CD4-positive, alpha-beta T cell (primary cell): ENCODE measurements around the gene KIF5A. TPM values are rescaled to one million over a fixed set of nuclear protein-coding genes. Genes with fewer than 3 reads are reported as not detected.
A peak's percentile ranks its signal among the peaks of the same experiment; 100 is the strongest.
"Not testable (repeated sequence)": the region's sequence is repeated elsewhere in the genome, so short reads cannot be mapped to it uniquely, and the experiment has no call there.

Experiments used
- ATAC-seq: fragments of 200-7000 bp; cut with Tn5 transposase; one replicate; pipeline ENCODE4 v1.10.0; 2022; ENCODE audit warnings: mild to moderate bottlenecking; ENCODE audit not compliant: poor library complexity
- CTCF ChIA-PET: fragments of 350-600 bp; sonication (Branson Sonifier 250); formaldehyde crosslinking; loops from one replicate; lab custom pipeline; 2021; ENCODE audit warnings: antibody characterized with exemption, inconsistent platforms; lab: Charles Lee
- POLR2A ChIA-PET: fragments of 350-600 bp; sonication (Branson Sonifier 250); formaldehyde crosslinking; loops from one replicate; lab custom pipeline; 2021; ENCODE audit warnings: antibody characterized with exemption, inconsistent platforms; lab: Charles Lee
- DNase-seq, 14 experiments: peaks; one replicate each; pipeline ENCODE4 v3.0.0-alpha.2; 2013 to 2020; ENCODE audit warnings: mixed read lengths in 2 of 14
- H3K27ac ChIP-seq, 2 donors: one replicate each; pipeline versions ENCODE4 v1.5.1 to v1.7.0; 2013; ENCODE audit warnings: low read length in 2 of 2, low read depth in 1 of 2, mild to moderate bottlenecking in 1 of 2
- H3K27me3 ChIP-seq, 2 experiments: 1 replicate in 1 of 2; 2 replicates in 1 of 2; pipeline versions ENCODE4 v1.6.1 to v1.7.0; 2013; ENCODE audit warnings: low read length in 2 of 2, control low read depth in 1 of 2, mild to moderate bottlenecking in 1 of 2, moderate library complexity in 1 of 2; ENCODE audit not compliant: insufficient read depth in 2 of 2, control insufficient read depth in 1 of 2
- H3K36me3 ChIP-seq: one replicate; pipeline ENCODE4 v1.6.1; 2013; ENCODE audit warnings: low read length, control low read depth; ENCODE audit not compliant: insufficient read depth
- H3K4me1 ChIP-seq: one replicate; pipeline ENCODE4 v1.6.1; 2013; ENCODE audit warnings: low read length, control low read depth; ENCODE audit not compliant: insufficient read depth
- H3K4me3 ChIP-seq: one replicate; pipeline ENCODE4 v1.5.1; 2013; ENCODE audit warnings: mild to moderate bottlenecking, low read length, moderate library complexity
- H3K9me3 ChIP-seq, 2 experiments: 1 replicate in 1 of 2; 2 replicates in 1 of 2; pipeline versions ENCODE4 v1.6.1 to v1.7.0; 2013; ENCODE audit warnings: low read length in 2 of 2, mild to moderate bottlenecking in 2 of 2, control low read depth in 1 of 2, moderate library complexity in 1 of 2; ENCODE audit not compliant: control insufficient read depth in 1 of 2, insufficient read depth in 1 of 2
- H3K27ac Mint-ChIP-seq: one replicate; pipeline ENCODE4 v1.8.0; 2020; ENCODE audit warnings: mixed read lengths
- H3K27me3 Mint-ChIP-seq: one replicate; pipeline ENCODE4 v1.8.0; 2021; ENCODE audit warnings: mixed read lengths
- H3K36me3 Mint-ChIP-seq: one replicate; pipeline ENCODE4 v1.8.0; 2021; ENCODE audit warnings: low read depth, mixed read lengths
- H3K4me1 Mint-ChIP-seq: one replicate; pipeline ENCODE4 v1.8.0; 2021; ENCODE audit warnings: low read depth, mixed read lengths
- H3K4me3 Mint-ChIP-seq: one replicate; pipeline ENCODE4 v1.8.0; 2020; ENCODE audit warnings: mild to moderate bottlenecking, mixed read lengths
- H3K9me3 Mint-ChIP-seq: one replicate; pipeline ENCODE4 v1.8.0; 2020; ENCODE audit warnings: mixed read lengths
- intact Hi-C, 2 experiments: fragments of 100-400 bp; cut with DNase I in 1 of 2; cut with micrococcal nuclease in 1 of 2; formaldehyde crosslinking; loops; one replicate each; pipeline versions ENCODE4 v1.15.1 to v1.9.0; 2023 to 2025; cut with DNase I, micrococcal nuclease
- total RNA-seq, 174 experiments: library from RNA in 2 of 174; stranded (reverse) in 2 of 174; gene quantifications; one replicate each; pipeline ENCODE4 v1.2.3 and lab custom pipeline; 2021 to 2026
- TF ChIP-seq, protein P1 (sequence below): fragments of 200-600 bp; IDR thresholded peaks from one replicate; pipeline ENCODE4 v1.8.0; 2022; ENCODE audit warnings: antibody characterized with exemption, mild to moderate bottlenecking

The KIF5A gene
- total RNA-seq, 2 experiments from 2014 or later = 0.39 to 0.47 TPM

DNA sequence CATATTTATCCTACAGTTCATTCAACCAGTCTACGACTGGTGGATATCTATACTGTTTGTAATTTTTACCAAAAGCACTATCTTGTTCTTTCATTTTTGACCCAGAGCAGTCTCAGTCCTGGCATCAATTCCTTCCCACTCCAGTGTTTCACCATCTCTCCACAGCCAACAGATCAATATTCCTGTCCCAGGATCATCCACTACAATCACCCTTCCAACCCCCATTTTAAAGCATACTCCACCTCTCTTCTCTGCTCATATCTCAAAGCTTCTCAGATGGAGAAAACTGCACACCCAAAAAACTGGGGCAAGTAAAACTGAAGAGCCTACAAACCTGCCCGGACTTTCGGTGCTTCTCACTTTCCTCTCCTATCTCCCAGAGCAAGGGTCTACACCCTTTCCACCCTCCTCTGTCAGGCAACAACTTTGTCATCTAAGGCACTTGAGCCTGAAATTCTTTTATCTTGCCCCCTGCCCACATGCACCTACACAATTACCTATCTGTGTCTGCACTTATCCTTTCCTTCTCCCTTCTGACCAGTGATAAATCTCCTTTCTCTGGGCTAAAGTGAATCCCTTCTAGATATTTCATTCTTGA is 37.1 kb downstream of the KIF5A start:
- Mint-ChIP-seq H3K9me3 (no peaks in the 10 kb centered on the region), H3K36me3 (peaks cover 3% of the 10 kb centered on the region), H3K27ac (no peak overlapping the region), H3K27me3 (peaks cover 15% of the 10 kb centered on the region), H3K4me1 (peaks cover 16% of the 10 kb centered on the region), H3K4me3 (no peak overlapping the region)
- Histone ChIP-seq H3K4me3 (no peak overlapping the region), H3K36me3 (no peaks in the 10 kb centered on the region), H3K27ac (no peak overlapping the region), H3K4me1 (peaks cover 26% of the 10 kb centered on the region), H3K9me3 (no peaks in the 10 kb centered on the region), H3K27me3 (peaks cover 0 to 10% of the 10 kb centered on the region in 2 experiments)
- ATAC-seq (no peak), DNase-seq (no peak)
- CTCF ChIA-PET = interaction anchor here (1.4 kb wide), 1 partner anchor 41 kb away, joined by 4 read pairs; no protein-coding TSS in a partner anchor
- intact Hi-C loops = no loop called here
- POLR2A ChIA-PET = no interaction called here
- TF ChIP-seq, protein P1, sequence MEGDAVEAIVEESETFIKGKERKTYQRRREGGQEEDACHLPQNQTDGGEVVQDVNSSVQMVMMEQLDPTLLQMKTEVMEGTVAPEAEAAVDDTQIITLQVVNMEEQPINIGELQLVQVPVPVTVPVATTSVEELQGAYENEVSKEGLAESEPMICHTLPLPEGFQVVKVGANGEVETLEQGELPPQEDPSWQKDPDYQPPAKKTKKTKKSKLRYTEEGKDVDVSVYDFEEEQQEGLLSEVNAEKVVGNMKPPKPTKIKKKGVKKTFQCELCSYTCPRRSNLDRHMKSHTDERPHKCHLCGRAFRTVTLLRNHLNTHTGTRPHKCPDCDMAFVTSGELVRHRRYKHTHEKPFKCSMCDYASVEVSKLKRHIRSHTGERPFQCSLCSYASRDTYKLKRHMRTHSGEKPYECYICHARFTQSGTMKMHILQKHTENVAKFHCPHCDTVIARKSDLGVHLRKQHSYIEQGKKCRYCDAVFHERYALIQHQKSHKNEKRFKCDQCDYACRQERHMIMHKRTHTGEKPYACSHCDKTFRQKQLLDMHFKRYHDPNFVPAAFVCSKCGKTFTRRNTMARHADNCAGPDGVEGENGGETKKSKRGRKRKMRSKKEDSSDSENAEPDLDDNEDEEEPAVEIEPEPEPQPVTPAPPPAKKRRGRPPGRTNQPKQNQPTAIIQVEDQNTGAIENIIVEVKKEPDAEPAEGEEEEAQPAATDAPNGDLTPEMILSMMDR = no peak

DNA sequence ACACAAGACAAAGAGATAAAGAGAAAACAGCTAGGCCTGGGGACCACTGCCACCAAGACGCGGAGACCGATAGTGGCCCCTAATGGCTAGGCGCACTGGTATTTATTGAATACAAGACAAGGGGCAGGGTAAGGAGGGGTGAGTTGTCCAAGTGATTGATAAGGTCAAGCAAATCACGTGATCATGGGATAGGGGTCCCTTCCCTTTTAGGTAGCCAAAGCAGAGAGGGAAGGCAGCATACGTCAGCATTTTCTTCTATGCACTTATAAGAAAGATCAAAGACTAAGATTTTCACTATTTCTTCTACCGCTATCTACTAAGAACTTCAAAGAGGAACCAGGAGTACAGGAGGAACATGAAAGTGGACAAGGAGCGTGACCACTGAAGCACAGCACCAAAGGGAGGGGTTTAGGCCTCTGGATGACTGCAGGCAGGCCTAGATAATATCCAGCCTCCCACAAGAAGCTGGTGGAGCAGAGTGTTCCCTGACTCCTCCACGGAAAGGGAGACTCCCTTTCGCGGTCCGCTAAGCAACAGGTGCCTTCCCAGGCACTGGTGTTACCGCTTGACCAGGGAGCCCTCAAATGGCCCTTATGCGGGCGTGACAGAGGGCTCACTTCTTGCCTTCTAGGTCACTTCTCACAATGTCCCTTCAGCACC is 39.2 kb downstream of the KIF5A start:
- H3K27me3 Mint-ChIP-seq, ATAC-seq, H3K27ac Mint-ChIP-seq, H3K4me3 ChIP-seq, H3K9me3 Mint-ChIP-seq, POLR2A ChIA-PET, H3K9me3 ChIP-seq, CTCF ChIA-PET, H3K4me3 Mint-ChIP-seq, DNase-seq, H3K27ac ChIP-seq, intact Hi-C loops, H3K27me3 ChIP-seq: not testable (repeated sequence)
- Mint-ChIP-seq H3K4me1 (peaks cover 37% of the 10 kb centered on the region), H3K36me3 (peaks cover 23% of the 10 kb centered on the region)
- Histone ChIP-seq H3K36me3 (peaks cover 11% of the 10 kb centered on the region), H3K4me1 (peaks cover 30% of the 10 kb centered on the region)

DNA sequence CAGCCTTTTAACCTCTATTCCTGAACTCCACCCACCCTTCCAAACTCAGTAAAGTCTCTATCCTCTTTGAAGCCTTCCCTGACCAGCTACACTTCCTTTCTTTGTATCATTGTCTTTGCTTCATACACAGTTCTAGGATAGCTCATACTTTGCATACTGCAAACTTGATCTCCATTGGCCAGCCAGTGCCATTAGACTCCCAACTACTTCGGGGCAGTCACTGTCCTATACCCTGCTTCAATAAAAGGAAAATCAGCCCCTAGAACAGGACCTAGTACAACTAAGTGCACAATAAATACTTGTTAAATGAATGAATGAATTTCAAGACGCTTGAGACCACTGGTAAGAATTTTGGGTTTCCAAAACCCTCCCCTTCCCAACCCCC is 40.6 kb downstream of the KIF5A start:
- Mint-ChIP-seq H3K27ac (peak overlapping the region; percentile 84), H3K4me3 (peak overlapping the region; percentile 91), H3K36me3 (peaks cover 34% of the 10 kb centered on the region), H3K27me3 (no peaks in the 10 kb centered on the region), H3K9me3 (no peaks in the 10 kb centered on the region), H3K4me1 (peaks cover 39% of the 10 kb centered on the region)
- no peaks in the 10 kb centered on the region for H3K9me3 ChIP-seq
- H3K27me3 ChIP-seq = peaks cover 0 to 10% of the 10 kb centered on the region in 2 experiments
- ATAC-seq (no peak), DNase-seq (no peak)
- ChIA-PET POLR2A (interaction anchor here (0.7 to 2.0 kb wide), 4 partner anchors 13 to 110 kb away, joined by 3 to 7 read pairs (median 4); partner anchors contain the start of genes ARHGEF25 and B4GALNT1), CTCF (no interaction called here)
- H3K27ac ChIP-seq = peak overlapping the region; percentile 53 to 67
- TF ChIP-seq, protein P1 = no peak
- H3K4me1 ChIP-seq = peaks cover 30% of the 10 kb centered on the region
- intact Hi-C loops = loop anchor here in 1 of 2 experiments (2.0 to 5.0 kb wide), 2 partner anchors 44 to 102 kb away; partner anchors contain the start of genes DCTN2 and OS9
- peaks cover 24% of the 10 kb centered on the region for H3K36me3 ChIP-seq
- H3K4me3 ChIP-seq = peak overlapping the region; percentile 99
